IPS DF 6.9 (cell line): Measurements from ENCODE around the gene FAM234B.

ENCODE experiments used
- DNase-seq: peaks from one replicate; pipeline ENCODE4 v3.0.0-alpha.2; 2013; ENCODE audit warnings: low read depth, low spot score
- H3K27ac ChIP-seq: one replicate; pipeline ENCODE4 v1.5.1; 2013; ENCODE audit warnings: low read length, control low read depth
- H3K27me3 ChIP-seq: 2 replicates; pipeline ENCODE4 v1.6.1; 2013; ENCODE audit warnings: mild to moderate bottlenecking, low read length; ENCODE audit not compliant: control insufficient read depth, insufficient read depth
- H3K36me3 ChIP-seq: 2 replicates; pipeline ENCODE4 v1.6.1; 2013; ENCODE audit warnings: low read length; ENCODE audit not compliant: control insufficient read depth, insufficient read depth
- H3K4me1 ChIP-seq: 2 replicates; pipeline ENCODE4 v1.6.1; 2013; ENCODE audit warnings: low read length; ENCODE audit not compliant: control insufficient read depth, insufficient read depth
- H3K4me3 ChIP-seq: 2 replicates; pipeline ENCODE4 v1.5.1; 2013; ENCODE audit warnings: mild to moderate bottlenecking, low read length
- H3K9me3 ChIP-seq: 2 replicates; pipeline ENCODE4 v1.6.1; 2013; ENCODE audit warnings: low read length, inconsistent platforms; ENCODE audit not compliant: control insufficient read depth, insufficient read depth
- WGBS: extraction: QIAGEN DNeasy Blood & Tissue Kit; methylation state at CpG from one replicate; pipeline ENCODE4 v1.1.7; 2013; ENCODE audit warnings: mixed read lengths, missing lambda C conversion rate; ENCODE audit not compliant: insufficient read length, insufficient coverage; 5-methylcytosine and 5-hydroxymethylcytosine counted together

Gene FAM234B

GRCh38 chr12:13127444-13127843, 83.3 kb downstream of the FAM234B start:
- Histone ChIP-seq H3K27me3 (no peaks in the 10 kb centered on the region), H3K4me3 (no peak overlapping the region), H3K27ac (no peak overlapping the region), H3K36me3 (no peaks in the 10 kb centered on the region), H3K9me3 (no peaks in the 10 kb centered on the region), H3K4me1 (no peaks in the 10 kb centered on the region)
- WGBS = no CpG with 5 or more reads among the region's 5 CpGs
- DNase-seq = no peak

GRCh38 chr12:13128291-13128965, 84.2 kb downstream of the FAM234B start:
- DNase-seq = no peak
- no CpG with 5 or more reads among the region's 8 CpGs for WGBS
- H3K9me3 ChIP-seq = no peaks in the 10 kb centered on the region
- H3K27ac ChIP-seq = no peak overlapping the region
- H3K36me3 ChIP-seq = no peaks in the 10 kb centered on the region
- no peak overlapping the region for H3K4me3 ChIP-seq
- no peaks in the 10 kb centered on the region for H3K27me3 ChIP-seq
- no peaks in the 10 kb centered on the region for H3K4me1 ChIP-seq

- Histone ChIP-seq H3K4me1 (peaks cover 4% of the 10 kb centered on the region; the same call in 1 of the 2 replicates), H3K27me3 (no peaks in the 10 kb centered on the region), H3K36me3 (no peaks in the 10 kb centered on the region), H3K4me3 (no peak overlapping the region), H3K27ac (no peak overlapping the region), H3K9me3 (no peaks in the 10 kb centered on the region)
- DNase-seq = no peak
- no CpG with 5 or more reads among the region's 3 CpGs for WGBS
These were observed 86.8 kb downstream of the FAM234B start for GRCh38 chr12:13130981-13131380.
